Measurements from ENCODE around the gene DCX.

DCX gene

GRCh38 chrX:111411983-111412382, at the start of gene DCX:
Gene DCX (minus strand): TSS chrX:111412192. CDS start chrX:111410398, 1,794 bp downstream.
- DNase-seq: no peak

- no peak for DNase-seq
Measured at GRCh38 chrX:111460607-111461006, 48.6 kb upstream of the DCX start.

- DNase-seq: no peak
Measured at GRCh38 chrX:111447298-111447697, 35.3 kb upstream of the DCX start.

GRCh38 chrX:111445485-111445884, 33.5 kb upstream of the DCX start:
- peak in 1 of 2 donors; percentile 17 for DNase-seq

GRCh38 chrX:111444881-111445280, 32.9 kb upstream of the DCX start:
- DNase-seq: no peak

GRCh38 chrX:111443946-111444345, 32.0 kb upstream of the DCX start:
- DNase-seq: no peak

GRCh38 chrX:111442791-111443190, 30.8 kb upstream of the DCX start:
- no peak for DNase-seq

- no peak for DNase-seq
Measured at GRCh38 chrX:111435469-111435868, 23.5 kb upstream of the DCX start.

GRCh38 chrX:111431001-111431400, 19.0 kb upstream of the DCX start:
- no peak for DNase-seq

GRCh38 chrX:111411557-111411956, 435 bp downstream of the DCX start:
- DNase-seq: no peak

- DNase-seq: no peak
Measured at GRCh38 chrX:111410590-111411078, 1.4 kb downstream of the DCX start.

GRCh38 chrX:111409326-111409725, 2.7 kb downstream of the DCX start:
- DNase-seq: no peak

- no peak for DNase-seq
Measured at GRCh38 chrX:111407948-111408347, 4.0 kb downstream of the DCX start.

GRCh38 chrX:111402344-111402743, 9.6 kb downstream of the DCX start:
- no peak for DNase-seq

GRCh38 chrX:111395149-111395548, 16.8 kb downstream of the DCX start:
- no peak for DNase-seq

- DNase-seq: no peak
Measured at GRCh38 chrX:111394569-111394968, 17.4 kb downstream of the DCX start.

- DNase-seq: no peak
Measured at GRCh38 chrX:111387470-111388070, 24.4 kb downstream of the DCX start.

- DNase-seq: no peak
Measured at GRCh38 chrX:111386615-111387233, 25.3 kb downstream of the DCX start.

- no peak for DNase-seq
Measured at GRCh38 chrX:111386077-111386476, 25.9 kb downstream of the DCX start.

GRCh38 chrX:111382277-111382676, 29.7 kb downstream of the DCX start:
- DNase-seq: no peak

GRCh38 chrX:111376897-111377578, 35.0 kb downstream of the DCX start:
- no peak for DNase-seq

- DNase-seq: no peak
Measured at GRCh38 chrX:111376486-111376885, 35.5 kb downstream of the DCX start.

- no peak for DNase-seq
Measured at GRCh38 chrX:111375747-111376146, 36.2 kb downstream of the DCX start.

- no peak for DNase-seq
Measured at GRCh38 chrX:111372086-111372485, 39.9 kb downstream of the DCX start.
